H1 (cell line): ENCODE results near the gene STARD3. TPM values are rescaled to one million over a fixed set of nuclear protein-coding genes. Genes with fewer than 3 reads are reported as not detected.

Source experiments
- CHD1 ChIP-seq: IDR thresholded peaks from 2 replicates; pipeline ENCODE4 v1.6.1; 2012; ENCODE audit warnings: low read depth, low read length, improper control_type of control experiment
- NRF1 ChIP-seq: IDR thresholded peaks from 2 replicates; pipeline ENCODE4 v1.6.1; 2011; ENCODE audit warnings: mild to moderate bottlenecking, low read depth, low read length, improper control_type of control experiment
- PHF8 ChIP-seq: fragments of 200-600 bp; sonication (generic); conservative IDR thresholded peaks from 2 replicates; pipeline ENCODE4 v1.7.1; 2012; ENCODE audit warnings: low read depth, mild to moderate bottlenecking, inconsistent platforms, low read length, moderate library complexity
- RFX5 ChIP-seq: IDR thresholded peaks from 2 replicates; pipeline ENCODE4 v1.6.1; 2011; ENCODE audit warnings: low read depth, low read length, improper control_type of control experiment, borderline replicate concordance
- SIX5 ChIP-seq: IDR thresholded peaks from 2 replicates; pipeline ENCODE4 v1.6.1; 2011; ENCODE audit warnings: mild to moderate bottlenecking, low read depth, low read length
- SP2 ChIP-seq: IDR thresholded peaks from 2 replicates; pipeline ENCODE4 v1.6.1; 2012; ENCODE audit warnings: mild to moderate bottlenecking, low read length, inconsistent platforms
- TAF7 ChIP-seq: optimal IDR thresholded peaks from 2 replicates; pipeline ENCODE3; 2011; ENCODE audit warnings: low read depth, mild to moderate bottlenecking, inconsistent platforms, low read length, moderate library complexity, borderline replicate concordance
- TBP ChIP-seq: IDR thresholded peaks from 2 replicates; pipeline ENCODE4 v1.6.1; 2011; ENCODE audit warnings: low read depth, low read length, improper control_type of control experiment
- TCF12 ChIP-seq: IDR thresholded peaks from 2 replicates; pipeline ENCODE4 v1.6.1; 2011; ENCODE audit warnings: low read depth, mild to moderate bottlenecking, low read length
- polyA plus RNA-seq, 7 experiments: library from polyadenylated mRNA; depleted of rRNA in 3 of 7; stranded (reverse) in 5 of 7; unstranded in 2 of 7; fragments of >200 nt in 5 of 7; fragments of 200-250 nt in 2 of 7; gene quantifications; 1 replicate in 5 of 7; 2 replicates in 1 of 7; 4 replicates in 1 of 7; pipeline versions ENCODE4 v1.2.1 to v1.2.3, GENCODE V29; 2011 to 2013; ENCODE audit warnings: missing spikeins in 2 of 7, mixed read lengths in 2 of 7
- total RNA-seq: library from RNA; stranded (reverse); fragmentation: NEBNext Ultra II Directional; extraction: Animal tissue kit (Norgen Biotek cat#: 25700); gene quantifications from 2 replicates; pipeline ENCODE4 v1.2.1, GENCODE V29; 2021
- TF ChIP-seq, protein P1 (sequence below): fragments of 300-600 bp; sonication (generic); IDR thresholded peaks from 2 replicates; pipeline ENCODE4 v1.7.1; 2012; ENCODE audit warnings: low read length, moderate library complexity, mild to moderate bottlenecking, inconsistent platforms; ENCODE audit not compliant: insufficient replicate concordance

The STARD3 gene
- total and polyA plus RNA-seq, 2 of the 8 experiments (the other 6 are each of a cell fraction or from before 2014, with no cell fraction given) = 47.6 to 80.3 TPM

DNA sequence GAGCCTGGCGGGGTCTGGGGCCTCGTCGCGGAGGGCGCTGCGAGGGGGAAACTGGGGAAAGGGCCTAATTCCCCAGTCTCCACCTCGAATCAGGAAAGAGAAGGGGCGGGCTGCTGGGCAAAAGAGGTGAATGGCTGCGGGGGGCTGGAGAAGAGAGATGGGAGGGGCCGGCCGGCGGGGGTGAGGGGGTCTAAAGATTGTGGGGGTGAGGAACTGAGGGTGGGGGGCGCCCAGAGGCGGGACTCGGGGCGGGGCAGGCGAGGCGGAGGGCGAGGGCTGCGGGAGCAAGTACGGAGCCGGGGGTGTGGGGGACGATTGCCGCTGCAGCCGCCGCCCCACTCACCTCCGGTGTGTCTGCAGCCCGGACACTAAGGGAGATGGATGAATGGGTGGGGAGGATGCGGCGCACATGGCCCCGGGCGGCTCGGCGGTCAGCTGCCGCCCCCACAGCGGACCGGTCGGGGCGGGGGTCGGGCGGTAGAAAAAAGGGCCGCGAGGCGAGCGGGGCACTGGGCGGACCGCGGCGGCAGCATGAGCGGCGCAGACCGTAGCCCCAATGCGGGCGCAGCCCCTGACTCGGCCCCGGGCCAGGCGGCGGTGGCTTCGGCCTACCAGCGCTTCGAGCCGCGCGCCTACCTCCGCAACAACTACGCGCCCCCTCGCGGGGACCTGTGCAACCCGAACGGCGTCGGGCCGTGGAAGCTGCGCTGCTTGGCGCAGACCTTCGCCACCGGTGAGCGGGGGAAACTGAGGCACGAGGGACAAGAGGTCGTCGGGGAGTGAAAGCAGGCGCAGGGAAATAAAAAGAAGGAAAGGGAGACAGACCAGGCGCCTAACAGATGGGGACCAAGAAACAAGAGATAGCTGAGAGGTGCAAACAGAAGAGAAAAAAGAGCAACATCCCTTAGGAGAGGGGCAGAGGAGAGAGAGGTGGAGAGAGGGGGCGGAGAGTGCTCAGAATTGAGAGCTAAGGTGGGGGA, 31.3 kb downstream of the STARD3 start, which contains the start of gene PNMT (continued):
- TF ChIP-seq, protein P1, sequence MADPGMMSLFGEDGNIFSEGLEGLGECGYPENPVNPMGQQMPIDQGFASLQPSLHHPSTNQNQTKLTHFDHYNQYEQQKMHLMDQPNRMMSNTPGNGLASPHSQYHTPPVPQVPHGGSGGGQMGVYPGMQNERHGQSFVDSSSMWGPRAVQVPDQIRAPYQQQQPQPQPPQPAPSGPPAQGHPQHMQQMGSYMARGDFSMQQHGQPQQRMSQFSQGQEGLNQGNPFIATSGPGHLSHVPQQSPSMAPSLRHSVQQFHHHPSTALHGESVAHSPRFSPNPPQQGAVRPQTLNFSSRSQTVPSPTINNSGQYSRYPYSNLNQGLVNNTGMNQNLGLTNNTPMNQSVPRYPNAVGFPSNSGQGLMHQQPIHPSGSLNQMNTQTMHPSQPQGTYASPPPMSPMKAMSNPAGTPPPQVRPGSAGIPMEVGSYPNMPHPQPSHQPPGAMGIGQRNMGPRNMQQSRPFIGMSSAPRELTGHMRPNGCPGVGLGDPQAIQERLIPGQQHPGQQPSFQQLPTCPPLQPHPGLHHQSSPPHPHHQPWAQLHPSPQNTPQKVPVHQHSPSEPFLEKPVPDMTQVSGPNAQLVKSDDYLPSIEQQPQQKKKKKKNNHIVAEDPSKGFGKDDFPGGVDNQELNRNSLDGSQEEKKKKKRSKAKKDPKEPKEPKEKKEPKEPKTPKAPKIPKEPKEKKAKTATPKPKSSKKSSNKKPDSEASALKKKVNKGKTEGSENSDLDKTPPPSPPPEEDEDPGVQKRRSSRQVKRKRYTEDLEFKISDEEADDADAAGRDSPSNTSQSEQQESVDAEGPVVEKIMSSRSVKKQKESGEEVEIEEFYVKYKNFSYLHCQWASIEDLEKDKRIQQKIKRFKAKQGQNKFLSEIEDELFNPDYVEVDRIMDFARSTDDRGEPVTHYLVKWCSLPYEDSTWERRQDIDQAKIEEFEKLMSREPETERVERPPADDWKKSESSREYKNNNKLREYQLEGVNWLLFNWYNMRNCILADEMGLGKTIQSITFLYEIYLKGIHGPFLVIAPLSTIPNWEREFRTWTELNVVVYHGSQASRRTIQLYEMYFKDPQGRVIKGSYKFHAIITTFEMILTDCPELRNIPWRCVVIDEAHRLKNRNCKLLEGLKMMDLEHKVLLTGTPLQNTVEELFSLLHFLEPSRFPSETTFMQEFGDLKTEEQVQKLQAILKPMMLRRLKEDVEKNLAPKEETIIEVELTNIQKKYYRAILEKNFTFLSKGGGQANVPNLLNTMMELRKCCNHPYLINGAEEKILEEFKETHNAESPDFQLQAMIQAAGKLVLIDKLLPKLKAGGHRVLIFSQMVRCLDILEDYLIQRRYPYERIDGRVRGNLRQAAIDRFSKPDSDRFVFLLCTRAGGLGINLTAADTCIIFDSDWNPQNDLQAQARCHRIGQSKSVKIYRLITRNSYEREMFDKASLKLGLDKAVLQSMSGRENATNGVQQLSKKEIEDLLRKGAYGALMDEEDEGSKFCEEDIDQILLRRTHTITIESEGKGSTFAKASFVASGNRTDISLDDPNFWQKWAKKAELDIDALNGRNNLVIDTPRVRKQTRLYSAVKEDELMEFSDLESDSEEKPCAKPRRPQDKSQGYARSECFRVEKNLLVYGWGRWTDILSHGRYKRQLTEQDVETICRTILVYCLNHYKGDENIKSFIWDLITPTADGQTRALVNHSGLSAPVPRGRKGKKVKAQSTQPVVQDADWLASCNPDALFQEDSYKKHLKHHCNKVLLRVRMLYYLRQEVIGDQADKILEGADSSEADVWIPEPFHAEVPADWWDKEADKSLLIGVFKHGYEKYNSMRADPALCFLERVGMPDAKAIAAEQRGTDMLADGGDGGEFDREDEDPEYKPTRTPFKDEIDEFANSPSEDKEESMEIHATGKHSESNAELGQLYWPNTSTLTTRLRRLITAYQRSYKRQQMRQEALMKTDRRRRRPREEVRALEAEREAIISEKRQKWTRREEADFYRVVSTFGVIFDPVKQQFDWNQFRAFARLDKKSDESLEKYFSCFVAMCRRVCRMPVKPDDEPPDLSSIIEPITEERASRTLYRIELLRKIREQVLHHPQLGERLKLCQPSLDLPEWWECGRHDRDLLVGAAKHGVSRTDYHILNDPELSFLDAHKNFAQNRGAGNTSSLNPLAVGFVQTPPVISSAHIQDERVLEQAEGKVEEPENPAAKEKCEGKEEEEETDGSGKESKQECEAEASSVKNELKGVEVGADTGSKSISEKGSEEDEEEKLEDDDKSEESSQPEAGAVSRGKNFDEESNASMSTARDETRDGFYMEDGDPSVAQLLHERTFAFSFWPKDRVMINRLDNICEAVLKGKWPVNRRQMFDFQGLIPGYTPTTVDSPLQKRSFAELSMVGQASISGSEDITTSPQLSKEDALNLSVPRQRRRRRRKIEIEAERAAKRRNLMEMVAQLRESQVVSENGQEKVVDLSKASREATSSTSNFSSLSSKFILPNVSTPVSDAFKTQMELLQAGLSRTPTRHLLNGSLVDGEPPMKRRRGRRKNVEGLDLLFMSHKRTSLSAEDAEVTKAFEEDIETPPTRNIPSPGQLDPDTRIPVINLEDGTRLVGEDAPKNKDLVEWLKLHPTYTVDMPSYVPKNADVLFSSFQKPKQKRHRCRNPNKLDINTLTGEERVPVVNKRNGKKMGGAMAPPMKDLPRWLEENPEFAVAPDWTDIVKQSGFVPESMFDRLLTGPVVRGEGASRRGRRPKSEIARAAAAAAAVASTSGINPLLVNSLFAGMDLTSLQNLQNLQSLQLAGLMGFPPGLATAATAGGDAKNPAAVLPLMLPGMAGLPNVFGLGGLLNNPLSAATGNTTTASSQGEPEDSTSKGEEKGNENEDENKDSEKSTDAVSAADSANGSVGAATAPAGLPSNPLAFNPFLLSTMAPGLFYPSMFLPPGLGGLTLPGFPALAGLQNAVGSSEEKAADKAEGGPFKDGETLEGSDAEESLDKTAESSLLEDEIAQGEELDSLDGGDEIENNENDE = no peak
- TF ChIP-seq SP2 (no peak), TBP (peak; percentile 70), TAF7 (no peak), CHD1 (no peak), NRF1 (no peak), RFX5 (no peak), PHF8 (no peak), TCF12 (no peak), SIX5 (no peak)
